PFSK-1 (cell line): ENCODE measurements around the gene DACH1.

Source experiments
- FOXP2 ChIP-seq: optimal IDR thresholded peaks from 2 replicates; pipeline ENCODE3; 2011; ENCODE audit warnings: borderline replicate concordance, control low read depth, inconsistent platforms; ENCODE audit not compliant: insufficient read depth; ENCODE audit errors: extremely low read length, extremely low read depth
- POLR2AphosphoS5 ChIP-seq: IDR thresholded peaks from 2 replicates; pipeline ENCODE4 v1.6.1; 2012; ENCODE audit warnings: low read depth, mild to moderate bottlenecking, control low read depth, low read length, moderate library complexity
- REST ChIP-seq, 2 experiments: IDR thresholded peaks; 2 replicates each; pipeline versions ENCODE4 v1.6.1 to v1.8.0; 2011 to 2012; ENCODE audit warnings: low read depth in 2 of 2, low read length in 2 of 2, control low read depth in 1 of 2, inconsistent platforms in 1 of 2, mild to moderate bottlenecking in 1 of 2, moderate library complexity in 1 of 2; ENCODE audit not compliant: insufficient read depth in 1 of 2
- SIN3A ChIP-seq: IDR thresholded peaks from 2 replicates; pipeline ENCODE4 v1.6.1; 2012; ENCODE audit warnings: mild to moderate bottlenecking, low read length, moderate library complexity, borderline replicate concordance; ENCODE audit not compliant: insufficient read depth
- TAF1 ChIP-seq: IDR thresholded peaks from 2 replicates; pipeline ENCODE4 v1.6.1; 2012; ENCODE audit warnings: low read length, control low read depth, borderline replicate concordance; ENCODE audit not compliant: insufficient read depth

The DACH1 gene

GRCh38 chr13:71786875-71787274 is 80.1 kb downstream of the DACH1 start:
- TF ChIP-seq SIN3A = no peak
- TF ChIP-seq REST (IDR thresholded peaks at IDR 0.05; ENCODE audit: insufficient read depth in 1 of 2, low read depth in 2 of 2, low read length in 2 of 2) = no peak
- no peak for TF ChIP-seq FOXP2
- no peak for TF ChIP-seq POLR2AphosphoS5
- TF ChIP-seq TAF1 = no peak

GRCh38 chr13:71785361-71785760 is 81.6 kb downstream of the DACH1 start:
- no peak for TF ChIP-seq FOXP2
- TF ChIP-seq REST (IDR thresholded peaks at IDR 0.05; ENCODE audit: insufficient read depth in 1 of 2, low read depth in 2 of 2, low read length in 2 of 2) = no peak
- no peak for TF ChIP-seq POLR2AphosphoS5
- TF ChIP-seq SIN3A = no peak
- TF ChIP-seq TAF1 = no peak

- TF ChIP-seq FOXP2 (no peak), POLR2AphosphoS5 (no peak), SIN3A (no peak), REST (IDR thresholded peaks at IDR 0.05; ENCODE audit: insufficient read depth in 1 of 2, low read depth in 2 of 2, low read length in 2 of 2) (no peak), TAF1 (no peak)
These were observed 86.5 kb downstream of the DACH1 start for GRCh38 chr13:71780546-71780945.

GRCh38 chr13:71775966-71776365 is 91.0 kb downstream of the DACH1 start:
- TF ChIP-seq FOXP2 (no peak), POLR2AphosphoS5 (no peak), SIN3A (no peak), REST (IDR thresholded peaks at IDR 0.05; ENCODE audit: insufficient read depth in 1 of 2, low read depth in 2 of 2, low read length in 2 of 2) (no peak), TAF1 (no peak)

GRCh38 chr13:71774863-71775262 is 92.1 kb downstream of the DACH1 start:
- TF ChIP-seq REST (IDR thresholded peaks at IDR 0.05; ENCODE audit: insufficient read depth in 1 of 2, low read depth in 2 of 2, low read length in 2 of 2) = no peak
- no peak for TF ChIP-seq POLR2AphosphoS5
- no peak for TF ChIP-seq FOXP2
- no peak for TF ChIP-seq TAF1
- no peak for TF ChIP-seq SIN3A
